T-helper 22 cell (primary cell): ENCODE data around the gene SKA3.
"Not testable (repeated sequence)": the region's sequence is repeated elsewhere in the genome, so short reads cannot be mapped to it uniquely, and the experiment has no call there.

Experiments used
- DNase-seq: peaks from one replicate; pipeline ENCODE4 v3.0.0-alpha.2; 2020; ENCODE audit warnings: low read depth

Gene SKA3

GRCh38 chr13:21165606-21166005, 10.7 kb downstream of the SKA3 start:
- not testable (repeated sequence) for DNase-seq

GRCh38 chr13:21164631-21165030, 11.7 kb downstream of the SKA3 start:
- DNase-seq, result no peak

- no peak for DNase-seq
These were observed 24.0 kb downstream of the SKA3 start for GRCh38 chr13:21152251-21152899.

- no peak for DNase-seq
These were observed 26.3 kb downstream of the SKA3 start for GRCh38 chr13:21150013-21150412.

GRCh38 chr13:21149568-21149967, 26.8 kb downstream of the SKA3 start:
- no peak for DNase-seq

GRCh38 chr13:21148557-21149258, 27.6 kb downstream of the SKA3 start:
- DNase-seq, result no peak

GRCh38 chr13:21147827-21148226, 28.5 kb downstream of the SKA3 start:
- DNase-seq, result no peak

GRCh38 chr13:21142766-21143165, 33.6 kb downstream of the SKA3 start:
- no peak for DNase-seq

GRCh38 chr13:21139374-21139773, 37.0 kb downstream of the SKA3 start:
- DNase-seq, result no peak

GRCh38 chr13:21138561-21138960, 37.8 kb downstream of the SKA3 start:
- DNase-seq, result no peak

GRCh38 chr13:21137696-21138095, 38.7 kb downstream of the SKA3 start:
- no peak for DNase-seq

GRCh38 chr13:21135833-21136232, 40.5 kb downstream of the SKA3 start:
- not testable (repeated sequence) for DNase-seq

- DNase-seq, result no peak
These were observed 41.9 kb downstream of the SKA3 start for GRCh38 chr13:21134475-21134874.

GRCh38 chr13:21133077-21133476, 43.3 kb downstream of the SKA3 start:
- DNase-seq, result no peak

- no peak for DNase-seq
These were observed 46.2 kb downstream of the SKA3 start for GRCh38 chr13:21130116-21130515.

GRCh38 chr13:21124852-21125251, 51.5 kb downstream of the SKA3 start:
- DNase-seq, result no peak

GRCh38 chr13:21123956-21124355, 52.4 kb downstream of the SKA3 start:
- no peak for DNase-seq

GRCh38 chr13:21121616-21122015, 54.7 kb downstream of the SKA3 start:
- no peak for DNase-seq

GRCh38 chr13:21120191-21120590, 56.2 kb downstream of the SKA3 start:
- DNase-seq, result no peak

GRCh38 chr13:21119526-21119925, 56.8 kb downstream of the SKA3 start:
- DNase-seq, result no peak

- DNase-seq, result no peak
These were observed 58.2 kb downstream of the SKA3 start for GRCh38 chr13:21118180-21118579.

- no peak for DNase-seq
These were observed 59.1 kb downstream of the SKA3 start for GRCh38 chr13:21117104-21117809.

- DNase-seq, result no peak
These were observed 60.2 kb downstream of the SKA3 start for GRCh38 chr13:21116141-21116540.
